ENCODE data around the gene KCNS1.

KCNS1 gene

DNA sequence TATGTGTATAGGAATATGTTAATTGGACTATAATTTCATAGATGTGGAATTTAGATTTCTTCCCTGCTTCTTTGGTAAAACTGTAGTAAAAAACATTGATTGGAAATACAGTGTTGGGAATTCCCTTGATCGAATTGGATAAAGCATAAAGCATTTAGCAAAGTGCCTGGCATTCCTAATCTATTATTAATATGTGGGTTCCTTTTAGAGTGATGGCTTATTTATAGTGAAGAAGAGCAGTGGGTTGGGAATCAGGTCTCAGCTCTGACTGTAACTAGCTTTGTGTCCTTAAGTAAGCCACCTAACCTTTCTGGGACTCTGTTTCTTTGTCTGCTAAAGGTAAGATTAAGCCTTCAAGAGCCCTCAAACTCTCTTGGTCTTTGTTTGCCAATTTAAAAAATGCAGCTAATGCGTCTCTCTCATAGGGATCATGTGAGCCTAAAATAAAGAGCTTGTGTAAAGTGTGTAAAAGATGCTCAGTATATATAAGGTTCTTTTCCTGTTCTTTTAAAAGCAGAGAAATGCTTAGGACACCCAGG is 53.3 kb downstream of the KCNS1 start:
- DNase-seq, result no peak

DNA sequence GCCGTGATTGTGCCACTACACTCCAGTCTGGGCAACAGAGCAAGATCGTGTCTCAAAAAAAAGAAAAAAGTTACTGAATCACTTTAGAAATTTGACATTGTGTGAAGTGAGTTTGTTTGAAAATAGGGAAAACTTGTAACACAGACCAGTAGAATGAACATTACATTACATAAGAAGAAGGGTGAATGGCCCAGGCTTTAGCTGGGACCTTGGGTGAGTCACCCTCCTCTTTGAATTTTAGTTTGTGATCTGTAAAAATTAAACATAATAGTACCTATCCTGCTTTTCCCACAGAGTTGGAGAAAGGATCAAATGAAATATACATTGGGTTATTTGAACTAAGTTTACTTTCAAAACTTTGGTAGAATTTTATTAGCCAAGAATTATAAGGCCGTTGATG is 56.3 kb downstream of the KCNS1 start:
- no peak for DNase-seq

DNA sequence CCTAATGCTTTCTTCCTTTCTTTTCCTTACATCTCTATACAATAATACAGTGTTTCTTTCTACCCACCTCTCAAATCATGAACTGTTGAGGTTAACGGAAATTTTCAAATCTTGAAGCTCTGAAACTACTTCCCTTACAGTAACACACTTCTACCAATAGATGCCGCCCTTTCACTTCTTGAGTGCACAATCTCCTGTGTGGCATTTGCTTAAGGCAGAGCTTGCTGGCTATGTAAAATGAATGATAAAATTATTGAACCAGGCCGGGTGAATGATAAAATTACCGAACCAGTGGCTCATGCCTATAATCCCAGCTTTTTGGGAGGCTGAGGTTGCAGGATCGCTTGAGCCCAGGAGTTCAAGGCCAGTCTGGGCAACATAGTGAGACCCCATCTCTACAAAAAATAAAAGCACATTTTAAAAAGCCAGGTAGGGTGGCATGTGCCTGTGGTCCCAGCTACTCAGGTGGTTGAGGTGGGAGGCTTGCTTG is 56.8 kb downstream of the KCNS1 start:
- DNase-seq, result no peak

DNA sequence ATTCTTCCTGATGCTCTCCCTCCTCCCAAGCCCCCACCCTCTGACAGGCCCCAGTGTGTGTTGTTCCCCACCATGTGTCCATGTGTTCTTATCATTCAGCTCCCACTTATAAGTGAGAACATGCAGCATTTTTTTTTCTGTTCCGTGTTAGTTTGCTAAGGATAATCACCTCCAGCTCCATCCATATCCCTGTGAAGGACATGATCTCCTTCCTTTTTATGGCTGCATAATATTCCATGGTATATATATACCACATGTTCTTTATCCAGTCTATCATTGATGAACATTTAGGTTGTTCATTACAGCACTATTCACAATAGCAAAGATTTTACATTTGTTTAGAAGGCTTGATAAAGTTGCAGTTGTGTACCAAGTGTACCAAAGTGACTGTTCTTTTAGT is 57.9 kb downstream of the KCNS1 start:
- DNase-seq, result no peak
